ENCODE data around the gene SFSWAP.

The SFSWAP gene

GRCh38 chr12:131844140-131844539, 133.2 kb downstream of the SFSWAP start:
- no peak for TF ChIP-seq CEBPB (IDR thresholded peaks at IDR 0.05)
- TF ChIP-seq MAX (IDR thresholded peaks at IDR 0.05): no peak
- TF ChIP-seq FOXM1 (IDR thresholded peaks at IDR 0.05; ENCODE audit: borderline replicate concordance, low read depth): no peak
- no peak for TF ChIP-seq TCF12 (IDR thresholded peaks at IDR 0.05; ENCODE audit: low read depth)
- no peak for TF ChIP-seq REST (IDR thresholded peaks at IDR 0.05; ENCODE audit: low read depth)
- TF ChIP-seq EGR1 (IDR thresholded peaks at IDR 0.05): no peak
- no peak for TF ChIP-seq USF1 (IDR thresholded peaks at IDR 0.05)
- TF ChIP-seq ZBTB7A (IDR thresholded peaks at IDR 0.05; ENCODE audit: low read depth): no peak
- TF ChIP-seq EP300 (IDR thresholded peaks at IDR 0.05; ENCODE audit: borderline replicate concordance): no peak
- no peak for TF ChIP-seq TEAD4 (IDR thresholded peaks at IDR 0.05)
- no peak for TF ChIP-seq NFIC (IDR thresholded peaks at IDR 0.05)
- no peak for TF ChIP-seq CREB1 (IDR thresholded peaks at IDR 0.05; ENCODE audit: low read depth)
- TF ChIP-seq TAF1 (IDR thresholded peaks at IDR 0.05; ENCODE audit: low read depth): no peak
- TF ChIP-seq YY1 (IDR thresholded peaks at IDR 0.05; ENCODE audit: low read depth): no peak
- TF ChIP-seq RAD21 (IDR thresholded peaks at IDR 0.05; ENCODE audit: low read depth): no peak

- no peak for TF ChIP-seq RAD21 (IDR thresholded peaks at IDR 0.05; ENCODE audit: low read depth)
- TF ChIP-seq EGR1 (IDR thresholded peaks at IDR 0.05): no peak
Measured at GRCh38 chr12:131844656-131845055, 133.8 kb downstream of the SFSWAP start.

GRCh38 chr12:131845121-131845520, 134.2 kb downstream of the SFSWAP start:
- TF ChIP-seq TAF1 (IDR thresholded peaks at IDR 0.05; ENCODE audit: low read depth) (no peak), TEAD4 (IDR thresholded peaks at IDR 0.05) (no peak), EP300 (IDR thresholded peaks at IDR 0.05; ENCODE audit: borderline replicate concordance) (no peak), REST (IDR thresholded peaks at IDR 0.05; ENCODE audit: low read depth) (no peak), CEBPB (IDR thresholded peaks at IDR 0.05) (no peak), YY1 (IDR thresholded peaks at IDR 0.05; ENCODE audit: low read depth) (no peak), MAX (IDR thresholded peaks at IDR 0.05) (no peak), EGR1 (IDR thresholded peaks at IDR 0.05) (no peak), NFIC (IDR thresholded peaks at IDR 0.05) (no peak), CREB1 (IDR thresholded peaks at IDR 0.05; ENCODE audit: low read depth) (no peak), USF1 (IDR thresholded peaks at IDR 0.05) (no peak), TCF12 (IDR thresholded peaks at IDR 0.05; ENCODE audit: low read depth) (no peak), RAD21 (IDR thresholded peaks at IDR 0.05; ENCODE audit: low read depth) (no peak), ZBTB7A (IDR thresholded peaks at IDR 0.05; ENCODE audit: low read depth) (no peak), FOXM1 (IDR thresholded peaks at IDR 0.05; ENCODE audit: borderline replicate concordance, low read depth) (no peak)

GRCh38 chr12:131847456-131847855, 136.6 kb downstream of the SFSWAP start:
- TF ChIP-seq TCF12 (IDR thresholded peaks at IDR 0.05; ENCODE audit: low read depth) (no peak), NFIC (IDR thresholded peaks at IDR 0.05) (no peak), USF1 (IDR thresholded peaks at IDR 0.05) (no peak), TEAD4 (IDR thresholded peaks at IDR 0.05) (no peak), RAD21 (IDR thresholded peaks at IDR 0.05; ENCODE audit: low read depth) (no peak), EGR1 (IDR thresholded peaks at IDR 0.05) (no peak), CEBPB (IDR thresholded peaks at IDR 0.05) (no peak), REST (IDR thresholded peaks at IDR 0.05; ENCODE audit: low read depth) (no peak), EP300 (IDR thresholded peaks at IDR 0.05; ENCODE audit: borderline replicate concordance) (no peak), CREB1 (IDR thresholded peaks at IDR 0.05; ENCODE audit: low read depth) (no peak), ZBTB7A (IDR thresholded peaks at IDR 0.05; ENCODE audit: low read depth) (no peak)

Measured in Ishikawa (cell line).